HL-60 (cell line): ENCODE measurements around the gene DHRS3.

Source experiments
- GABPA ChIP-seq: IDR thresholded peaks from 2 replicates; pipeline ENCODE4 v1.6.1; 2012; ENCODE audit warnings: low read depth
- POLR2AphosphoS5 ChIP-seq: IDR thresholded peaks from 2 replicates; pipeline ENCODE4 v1.6.1; 2012; ENCODE audit warnings: low read depth
- SPI1 ChIP-seq: IDR thresholded peaks from 2 replicates; pipeline ENCODE4 v1.6.1; 2012; ENCODE audit warnings: low read depth, mild to moderate bottlenecking, borderline replicate concordance
- TF ChIP-seq, protein P1 (sequence below): IDR thresholded peaks from 2 replicates; pipeline ENCODE4 v1.6.1; 2012; ENCODE audit warnings: low read depth; ENCODE audit not compliant: insufficient replicate concordance
- TF ChIP-seq, protein P2 (sequence below): IDR thresholded peaks from one replicate; pipeline ENCODE4 v1.5.1; 2011; ENCODE audit warnings: low read length, control low read depth, inconsistent platforms; ENCODE audit not compliant: insufficient read depth

DNA sequence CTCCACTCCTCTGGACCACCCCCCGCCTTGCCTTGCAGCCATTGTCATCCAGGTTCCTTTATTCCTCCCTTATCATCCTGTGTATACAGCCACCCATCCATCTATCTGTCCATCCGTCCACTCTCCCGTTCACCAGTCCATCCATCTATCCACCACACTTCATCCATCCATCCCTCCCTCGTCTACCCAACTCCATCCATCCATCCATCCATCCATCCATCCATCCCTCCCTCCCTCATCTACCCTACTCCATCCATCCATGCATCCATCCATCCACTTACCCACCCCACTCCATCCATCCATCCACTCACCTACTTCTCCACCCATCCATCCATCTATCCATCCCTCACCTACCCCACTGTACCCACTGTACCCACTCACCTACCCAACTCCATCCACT, 35.4 kb downstream of the DHRS3 start:
- TF ChIP-seq, protein P1, sequence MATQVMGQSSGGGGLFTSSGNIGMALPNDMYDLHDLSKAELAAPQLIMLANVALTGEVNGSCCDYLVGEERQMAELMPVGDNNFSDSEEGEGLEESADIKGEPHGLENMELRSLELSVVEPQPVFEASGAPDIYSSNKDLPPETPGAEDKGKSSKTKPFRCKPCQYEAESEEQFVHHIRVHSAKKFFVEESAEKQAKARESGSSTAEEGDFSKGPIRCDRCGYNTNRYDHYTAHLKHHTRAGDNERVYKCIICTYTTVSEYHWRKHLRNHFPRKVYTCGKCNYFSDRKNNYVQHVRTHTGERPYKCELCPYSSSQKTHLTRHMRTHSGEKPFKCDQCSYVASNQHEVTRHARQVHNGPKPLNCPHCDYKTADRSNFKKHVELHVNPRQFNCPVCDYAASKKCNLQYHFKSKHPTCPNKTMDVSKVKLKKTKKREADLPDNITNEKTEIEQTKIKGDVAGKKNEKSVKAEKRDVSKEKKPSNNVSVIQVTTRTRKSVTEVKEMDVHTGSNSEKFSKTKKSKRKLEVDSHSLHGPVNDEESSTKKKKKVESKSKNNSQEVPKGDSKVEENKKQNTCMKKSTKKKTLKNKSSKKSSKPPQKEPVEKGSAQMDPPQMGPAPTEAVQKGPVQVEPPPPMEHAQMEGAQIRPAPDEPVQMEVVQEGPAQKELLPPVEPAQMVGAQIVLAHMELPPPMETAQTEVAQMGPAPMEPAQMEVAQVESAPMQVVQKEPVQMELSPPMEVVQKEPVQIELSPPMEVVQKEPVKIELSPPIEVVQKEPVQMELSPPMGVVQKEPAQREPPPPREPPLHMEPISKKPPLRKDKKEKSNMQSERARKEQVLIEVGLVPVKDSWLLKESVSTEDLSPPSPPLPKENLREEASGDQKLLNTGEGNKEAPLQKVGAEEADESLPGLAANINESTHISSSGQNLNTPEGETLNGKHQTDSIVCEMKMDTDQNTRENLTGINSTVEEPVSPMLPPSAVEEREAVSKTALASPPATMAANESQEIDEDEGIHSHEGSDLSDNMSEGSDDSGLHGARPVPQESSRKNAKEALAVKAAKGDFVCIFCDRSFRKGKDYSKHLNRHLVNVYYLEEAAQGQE, result no peak
- TF ChIP-seq, protein P2, sequence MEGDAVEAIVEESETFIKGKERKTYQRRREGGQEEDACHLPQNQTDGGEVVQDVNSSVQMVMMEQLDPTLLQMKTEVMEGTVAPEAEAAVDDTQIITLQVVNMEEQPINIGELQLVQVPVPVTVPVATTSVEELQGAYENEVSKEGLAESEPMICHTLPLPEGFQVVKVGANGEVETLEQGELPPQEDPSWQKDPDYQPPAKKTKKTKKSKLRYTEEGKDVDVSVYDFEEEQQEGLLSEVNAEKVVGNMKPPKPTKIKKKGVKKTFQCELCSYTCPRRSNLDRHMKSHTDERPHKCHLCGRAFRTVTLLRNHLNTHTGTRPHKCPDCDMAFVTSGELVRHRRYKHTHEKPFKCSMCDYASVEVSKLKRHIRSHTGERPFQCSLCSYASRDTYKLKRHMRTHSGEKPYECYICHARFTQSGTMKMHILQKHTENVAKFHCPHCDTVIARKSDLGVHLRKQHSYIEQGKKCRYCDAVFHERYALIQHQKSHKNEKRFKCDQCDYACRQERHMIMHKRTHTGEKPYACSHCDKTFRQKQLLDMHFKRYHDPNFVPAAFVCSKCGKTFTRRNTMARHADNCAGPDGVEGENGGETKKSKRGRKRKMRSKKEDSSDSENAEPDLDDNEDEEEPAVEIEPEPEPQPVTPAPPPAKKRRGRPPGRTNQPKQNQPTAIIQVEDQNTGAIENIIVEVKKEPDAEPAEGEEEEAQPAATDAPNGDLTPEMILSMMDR, result no peak
- no peak for TF ChIP-seq SPI1
- no peak for TF ChIP-seq POLR2AphosphoS5
- TF ChIP-seq GABPA, result no peak
